ENCODE results near the gene SLC30A2. TPM values are rescaled to one million over a fixed set of nuclear protein-coding genes. Genes with fewer than 3 reads are reported as not detected.

Gene SLC30A2
- polyA plus RNA-seq, 1 donor (not counting 4 experiments of a cell fraction or from before 2014, with no cell fraction given) = not detected

DNA sequence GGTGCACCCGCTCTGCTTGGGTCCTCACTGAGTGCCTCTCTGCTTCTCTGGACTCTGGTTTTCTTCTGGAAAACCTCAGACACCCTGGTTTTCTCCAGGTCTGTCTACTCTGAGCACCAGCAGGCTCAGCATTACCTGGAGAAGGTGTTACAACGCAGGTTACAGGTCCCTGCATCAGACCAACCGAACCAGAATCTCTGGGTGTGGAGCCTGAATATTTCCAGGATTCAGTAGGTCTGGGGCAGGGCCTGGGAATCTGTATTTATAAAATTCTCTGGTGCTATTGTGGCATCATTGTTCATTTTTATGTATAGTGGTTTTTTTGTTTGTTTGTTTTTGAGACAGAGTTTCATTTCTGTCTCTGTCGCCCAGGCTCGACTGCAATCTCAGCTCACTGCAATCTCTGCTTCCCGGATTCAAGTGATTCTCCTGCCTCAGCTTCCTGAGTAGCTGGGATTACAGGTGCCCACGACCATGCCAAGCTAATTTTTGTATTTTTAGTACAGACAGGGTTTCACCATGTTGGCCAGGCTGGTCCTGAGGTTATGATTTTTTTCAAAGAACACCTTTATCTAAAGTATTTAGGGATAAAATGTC lies 1.5 kb upstream of the SLC30A2 start:
- Histone ChIP-seq H3K9me3 (ENCODE audit: control insufficient read depth, low read depth, low read length) (no peaks in the 10 kb centered on the region), H3K4me1 (ENCODE audit: control insufficient read depth, extremely low read depth, insufficient read depth, low read length) (no peaks in the 10 kb centered on the region), H3K27me3 (ENCODE audit: control insufficient read depth, extremely low read depth, insufficient read depth, low read length) (peaks cover 74% of the 10 kb centered on the region), H3K9me1 (ENCODE audit: control insufficient read depth, extremely low read depth, insufficient read depth, low read length) (no peaks in the 10 kb centered on the region), H2AFZ (ENCODE audit: control insufficient read depth, low read length) (no peak overlapping the region), H3K36me3 (ENCODE audit: control insufficient read depth in 2 of 2, extremely low read depth in 1 of 2, insufficient read depth in 2 of 2, low read length in 2 of 2) (no peaks in the 10 kb centered on the region), H3K27ac (ENCODE audit: control insufficient read depth, insufficient read depth, low read length) (no peak overlapping the region), H3K9ac (ENCODE audit: control insufficient read depth, extremely low read depth, insufficient read depth, low read length) (no peak overlapping the region), H3K4me3 (ENCODE audit: control insufficient read depth in 2 of 3, extremely low read depth in 1 of 3, insufficient read depth in 2 of 3, low read depth in 1 of 3, low read length in 3 of 3) (no peak overlapping the region), H3K79me2 (ENCODE audit: control insufficient read depth, insufficient read depth, low read length) (no peaks in the 10 kb centered on the region), H4K20me1 (ENCODE audit: control insufficient read depth, extremely low read depth, insufficient read depth, low read length) (peaks cover 3% of the 10 kb centered on the region), H3K4me2 (ENCODE audit: control insufficient read depth, extremely low read depth, insufficient read depth, low read depth, low read length) (no peak overlapping the region)
- no peak for DNase-seq (ENCODE audit: low read depth, low spot score)
- dilution Hi-C loops (cut with MboI; ENCODE audit: extremely low pct_ligation_motif_present, low sequenced_read_pairs) = no loop called here
- no peak for TF ChIP-seq EZH2 (IDR thresholded peaks at IDR 0.05; ENCODE audit: low read length)
- TF ChIP-seq, protein P1, sequence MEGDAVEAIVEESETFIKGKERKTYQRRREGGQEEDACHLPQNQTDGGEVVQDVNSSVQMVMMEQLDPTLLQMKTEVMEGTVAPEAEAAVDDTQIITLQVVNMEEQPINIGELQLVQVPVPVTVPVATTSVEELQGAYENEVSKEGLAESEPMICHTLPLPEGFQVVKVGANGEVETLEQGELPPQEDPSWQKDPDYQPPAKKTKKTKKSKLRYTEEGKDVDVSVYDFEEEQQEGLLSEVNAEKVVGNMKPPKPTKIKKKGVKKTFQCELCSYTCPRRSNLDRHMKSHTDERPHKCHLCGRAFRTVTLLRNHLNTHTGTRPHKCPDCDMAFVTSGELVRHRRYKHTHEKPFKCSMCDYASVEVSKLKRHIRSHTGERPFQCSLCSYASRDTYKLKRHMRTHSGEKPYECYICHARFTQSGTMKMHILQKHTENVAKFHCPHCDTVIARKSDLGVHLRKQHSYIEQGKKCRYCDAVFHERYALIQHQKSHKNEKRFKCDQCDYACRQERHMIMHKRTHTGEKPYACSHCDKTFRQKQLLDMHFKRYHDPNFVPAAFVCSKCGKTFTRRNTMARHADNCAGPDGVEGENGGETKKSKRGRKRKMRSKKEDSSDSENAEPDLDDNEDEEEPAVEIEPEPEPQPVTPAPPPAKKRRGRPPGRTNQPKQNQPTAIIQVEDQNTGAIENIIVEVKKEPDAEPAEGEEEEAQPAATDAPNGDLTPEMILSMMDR (optimal IDR thresholded peaks at IDR 0.05 in 1 of 3, IDR thresholded peaks at IDR 0.05 in 1 of 3, conservative IDR thresholded peaks at IDR 0.05 in 1 of 3; ENCODE audit: extremely low read depth in 1 of 3, insufficient read depth in 2 of 3, low read length in 3 of 3) = no peak
- no peak for FAIRE-seq

DNA sequence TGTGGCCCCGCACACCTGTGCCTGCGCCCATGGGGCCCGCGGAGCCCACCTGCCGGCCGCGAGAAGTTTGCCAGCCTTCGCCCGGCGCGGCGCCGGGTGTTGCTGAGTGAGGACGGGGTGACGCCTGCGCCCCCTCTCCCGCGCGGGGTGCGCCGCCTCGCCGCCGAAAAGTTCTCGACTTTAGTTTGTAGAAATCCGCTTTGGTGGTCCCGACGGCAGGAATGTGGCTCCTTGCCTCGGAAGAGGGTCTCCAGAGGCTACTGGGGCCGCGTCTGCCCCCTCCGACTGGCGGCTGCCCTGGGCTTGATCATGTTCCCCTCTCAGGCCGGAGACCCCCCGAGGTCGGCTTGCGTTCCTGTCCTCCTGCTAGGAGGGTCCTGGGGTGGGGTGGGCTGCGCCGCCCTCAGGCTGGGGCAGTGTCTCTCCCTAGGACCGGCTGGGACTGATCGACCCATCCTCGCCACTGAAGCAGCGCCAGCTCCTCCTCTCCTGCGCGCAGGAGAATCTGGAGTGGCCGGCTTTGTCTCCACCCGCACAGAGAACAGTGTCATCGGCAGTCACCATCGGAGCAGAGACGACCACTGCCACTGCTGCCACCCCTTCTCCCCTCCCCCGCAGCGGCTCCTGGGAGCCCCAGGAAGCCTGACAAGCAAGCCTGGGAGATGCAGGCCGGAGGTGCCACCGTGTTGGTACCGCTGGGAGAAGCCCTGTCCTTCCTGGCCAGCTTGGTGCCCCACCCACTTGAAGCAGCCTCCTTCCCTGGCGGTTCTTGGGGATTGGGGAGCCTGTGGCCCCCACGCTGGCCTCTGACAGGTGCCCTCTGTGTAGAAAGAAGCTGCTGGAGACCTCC lies 553 bp upstream of the SLC30A2 start:
- Histone ChIP-seq H3K36me3 (ENCODE audit: control insufficient read depth in 2 of 2, extremely low read depth in 1 of 2, insufficient read depth in 2 of 2, low read length in 2 of 2) (no peaks in the 10 kb centered on the region), H3K9me1 (ENCODE audit: control insufficient read depth, extremely low read depth, insufficient read depth, low read length) (no peaks in the 10 kb centered on the region), H4K20me1 (ENCODE audit: control insufficient read depth, extremely low read depth, insufficient read depth, low read length) (peaks cover 3% of the 10 kb centered on the region), H3K4me1 (ENCODE audit: control insufficient read depth, extremely low read depth, insufficient read depth, low read length) (no peaks in the 10 kb centered on the region), H3K9me3 (ENCODE audit: control insufficient read depth, low read depth, low read length) (no peaks in the 10 kb centered on the region), H3K4me3 (ENCODE audit: control insufficient read depth in 2 of 3, extremely low read depth in 1 of 3, insufficient read depth in 2 of 3, low read depth in 1 of 3, low read length in 3 of 3) (no peak overlapping the region), H3K79me2 (ENCODE audit: control insufficient read depth, insufficient read depth, low read length) (no peaks in the 10 kb centered on the region), H3K4me2 (ENCODE audit: control insufficient read depth, extremely low read depth, insufficient read depth, low read depth, low read length) (no peak overlapping the region), H3K27me3 (ENCODE audit: control insufficient read depth, extremely low read depth, insufficient read depth, low read length) (peaks cover 78% of the 10 kb centered on the region), H2AFZ (ENCODE audit: control insufficient read depth, low read length) (no peak overlapping the region), H3K27ac (ENCODE audit: control insufficient read depth, insufficient read depth, low read length) (no peak overlapping the region), H3K9ac (ENCODE audit: control insufficient read depth, extremely low read depth, insufficient read depth, low read length) (no peak overlapping the region)
- TF ChIP-seq EZH2 (IDR thresholded peaks at IDR 0.05; ENCODE audit: low read length) = peak; percentile 64
- TF ChIP-seq, protein P1 (optimal IDR thresholded peaks at IDR 0.05 in 1 of 3, IDR thresholded peaks at IDR 0.05 in 1 of 3, conservative IDR thresholded peaks at IDR 0.05 in 1 of 3; ENCODE audit: extremely low read depth in 1 of 3, insufficient read depth in 2 of 3, low read length in 3 of 3) = no peak
- FAIRE-seq = no peak
- no peak for DNase-seq (ENCODE audit: low read depth, low spot score)
- dilution Hi-C loops (cut with MboI; ENCODE audit: extremely low pct_ligation_motif_present, low sequenced_read_pairs) = no loop called here

All from keratinocyte (primary cell).